ENCODE results near the gene MYO10. TPM values are rescaled to one million over a fixed set of nuclear protein-coding genes. Genes with fewer than 3 reads are reported as not detected.

Gene MYO10
- total and polyA plus RNA-seq, 4 donors = 4.8 to 19.8 (median 11.5) TPM

DNA sequence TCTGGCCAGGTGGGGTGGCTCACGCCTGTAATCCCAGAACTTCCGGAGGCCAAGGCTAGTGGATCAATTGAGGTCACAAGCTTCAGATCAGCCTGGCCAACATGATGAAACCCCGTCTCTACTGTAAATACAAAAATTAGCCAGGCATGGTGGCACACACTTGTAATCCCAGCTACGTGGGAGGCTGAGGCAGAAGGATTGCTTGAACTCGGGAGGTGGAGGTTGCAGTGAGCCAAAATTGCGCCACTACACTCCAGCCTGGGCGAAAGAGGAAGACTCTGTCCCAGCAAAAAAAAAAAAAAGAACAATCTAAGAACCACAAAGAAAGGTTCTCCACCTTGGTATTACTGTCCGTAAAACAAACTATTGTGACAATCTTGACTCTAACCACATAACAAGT lies 9.7 kb downstream of the MYO10 start:
- Histone ChIP-seq H3K36me3 (ENCODE audit: control insufficient read depth in 1 of 2, insufficient read depth in 2 of 2, low read length in 1 of 2) (no peaks in the 10 kb centered on the region), H3K9me3 (ENCODE audit: control insufficient read depth, low read length) (no peaks in the 10 kb centered on the region), H3K27me3 (ENCODE audit: control insufficient read depth in 1 of 2, insufficient read depth in 2 of 2, low read length in 1 of 2) (no peaks in the 10 kb centered on the region), H3K4me3 (ENCODE audit: low read length in 2 of 2) (no peak overlapping the region), H3K4me1 (ENCODE audit: control insufficient read depth in 1 of 2, insufficient read depth in 2 of 2, low read length in 2 of 2) (no peaks in the 10 kb centered on the region), H3K27ac (ENCODE audit: low read depth in 1 of 2, low read length in 2 of 2) (no peak overlapping the region)
- no peak for ATAC-seq (ENCODE audit: low FRiP score)
- 83 to 93% methylated on average over 8 of the region's 8 CpGs for WGBS, 2 donors
- intact Hi-C loops (cut with DNase I) = no loop called here
- DNase-seq = no peak

GRCh38 chr5:16924206-16924605 lies 11.9 kb downstream of the MYO10 start:
- no peak overlapping the region for H3K27ac ChIP-seq (ENCODE audit: low read depth in 1 of 2, low read length in 2 of 2)
- ATAC-seq (ENCODE audit: low FRiP score) (no peak), DNase-seq (no peak)
- H3K36me3 ChIP-seq (ENCODE audit: control insufficient read depth in 1 of 2, insufficient read depth in 2 of 2, low read length in 1 of 2) = no peaks in the 10 kb centered on the region
- 74 to 80% methylated on average over 8 of the region's 8 CpGs for WGBS, 2 donors
- no peaks in the 10 kb centered on the region for H3K9me3 ChIP-seq (ENCODE audit: control insufficient read depth, low read length)
- no peaks in the 10 kb centered on the region for H3K4me1 ChIP-seq (ENCODE audit: control insufficient read depth in 1 of 2, insufficient read depth in 2 of 2, low read length in 2 of 2)
- no peaks in the 10 kb centered on the region for H3K27me3 ChIP-seq (ENCODE audit: control insufficient read depth in 1 of 2, insufficient read depth in 2 of 2, low read length in 1 of 2)
- H3K4me3 ChIP-seq (ENCODE audit: low read length in 2 of 2) = no peak overlapping the region
- intact Hi-C loops (cut with DNase I) = no loop called here

DNA sequence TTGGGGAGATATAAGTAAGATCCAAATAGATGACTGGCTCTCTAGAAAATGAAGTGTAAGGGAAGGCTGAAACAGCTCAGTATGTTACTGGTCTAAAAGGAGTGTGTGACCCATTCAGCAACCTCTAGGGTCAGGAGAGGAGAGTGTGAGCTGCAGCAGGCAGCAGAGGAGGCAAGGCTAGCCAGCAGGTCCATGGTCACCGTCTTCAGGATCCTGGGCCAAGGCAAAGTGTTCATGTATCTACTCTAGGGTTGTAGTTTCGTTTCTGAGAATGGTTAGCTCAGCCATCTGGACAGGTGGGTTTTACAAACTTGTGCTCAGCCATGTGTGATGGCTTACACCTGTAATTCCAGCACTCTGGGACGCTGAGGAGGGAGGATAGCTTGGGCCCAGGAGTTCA lies 13.7 kb downstream of the MYO10 start:
- no peak for ATAC-seq (ENCODE audit: low FRiP score)
- H3K36me3 ChIP-seq (ENCODE audit: control insufficient read depth in 1 of 2, insufficient read depth in 2 of 2, low read length in 1 of 2) = no peaks in the 10 kb centered on the region
- intact Hi-C loops (cut with DNase I) = no loop called here
- no peak overlapping the region for H3K4me3 ChIP-seq (ENCODE audit: low read length in 2 of 2)
- no peaks in the 10 kb centered on the region for H3K9me3 ChIP-seq (ENCODE audit: control insufficient read depth, low read length)
- DNase-seq = no peak
- 85 to 90% methylated on average over 3 of the region's 3 CpGs for WGBS, 2 donors
- H3K27ac ChIP-seq (ENCODE audit: low read depth in 1 of 2, low read length in 2 of 2) = no peak overlapping the region
- no peaks in the 10 kb centered on the region for H3K4me1 ChIP-seq (ENCODE audit: control insufficient read depth in 1 of 2, insufficient read depth in 2 of 2, low read length in 2 of 2)
- H3K27me3 ChIP-seq (ENCODE audit: control insufficient read depth in 1 of 2, insufficient read depth in 2 of 2, low read length in 1 of 2) = no peaks in the 10 kb centered on the region

DNA sequence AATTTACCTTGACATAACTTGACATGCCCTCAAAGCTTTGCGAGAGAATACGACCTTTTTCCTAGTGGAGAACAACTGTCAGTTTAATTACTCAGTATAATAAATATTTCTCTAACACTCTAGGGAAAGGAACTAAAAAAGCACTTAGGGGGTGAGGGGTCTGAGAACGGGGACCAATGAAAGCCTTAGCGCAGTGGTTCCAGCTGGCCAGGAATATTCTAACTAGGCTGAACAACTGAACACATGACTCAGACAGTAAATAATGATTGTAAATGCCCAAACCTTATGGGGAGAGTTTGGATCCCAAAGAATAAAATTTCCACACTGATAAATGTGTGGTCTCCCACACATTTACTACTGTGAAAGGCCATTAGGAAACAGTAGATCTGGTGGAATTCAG lies 14.9 kb downstream of the MYO10 start:
- no peaks in the 10 kb centered on the region for H3K9me3 ChIP-seq (ENCODE audit: control insufficient read depth, low read length)
- WGBS, 2 donors = 67 to 72% methylated on average over 4 of the region's 4 CpGs
- intact Hi-C loops (cut with DNase I) = no loop called here
- H3K4me1 ChIP-seq (ENCODE audit: control insufficient read depth in 1 of 2, insufficient read depth in 2 of 2, low read length in 2 of 2) = no peaks in the 10 kb centered on the region
- H3K27ac ChIP-seq (ENCODE audit: low read depth in 1 of 2, low read length in 2 of 2) = no peak overlapping the region
- H3K27me3 ChIP-seq (ENCODE audit: control insufficient read depth in 1 of 2, insufficient read depth in 2 of 2, low read length in 1 of 2) = no peaks in the 10 kb centered on the region
- H3K4me3 ChIP-seq (ENCODE audit: low read length in 2 of 2) = no peak overlapping the region
- no peaks in the 10 kb centered on the region for H3K36me3 ChIP-seq (ENCODE audit: control insufficient read depth in 1 of 2, insufficient read depth in 2 of 2, low read length in 1 of 2)
- no peak for DNase-seq
- no peak for ATAC-seq (ENCODE audit: low FRiP score)

- WGBS, 2 donors = 95 to 96% methylated on average over 8 of the region's 8 CpGs
- Histone ChIP-seq H3K27me3 (ENCODE audit: control insufficient read depth in 1 of 2, insufficient read depth in 2 of 2, low read length in 1 of 2) (no peaks in the 10 kb centered on the region), H3K4me1 (ENCODE audit: control insufficient read depth in 1 of 2, insufficient read depth in 2 of 2, low read length in 2 of 2) (no peaks in the 10 kb centered on the region), H3K9me3 (ENCODE audit: control insufficient read depth, low read length) (no peaks in the 10 kb centered on the region), H3K36me3 (ENCODE audit: control insufficient read depth in 1 of 2, insufficient read depth in 2 of 2, low read length in 1 of 2) (no peaks in the 10 kb centered on the region), H3K27ac (ENCODE audit: low read depth in 1 of 2, low read length in 2 of 2) (no peak overlapping the region), H3K4me3 (ENCODE audit: low read length in 2 of 2) (no peak overlapping the region)
- ATAC-seq (ENCODE audit: low FRiP score) (no peak), DNase-seq (no peak)
- intact Hi-C loops (cut with DNase I) = no loop called here
These were observed 15.8 kb downstream of the MYO10 start for GRCh38 chr5:16920109-16920816.

DNA sequence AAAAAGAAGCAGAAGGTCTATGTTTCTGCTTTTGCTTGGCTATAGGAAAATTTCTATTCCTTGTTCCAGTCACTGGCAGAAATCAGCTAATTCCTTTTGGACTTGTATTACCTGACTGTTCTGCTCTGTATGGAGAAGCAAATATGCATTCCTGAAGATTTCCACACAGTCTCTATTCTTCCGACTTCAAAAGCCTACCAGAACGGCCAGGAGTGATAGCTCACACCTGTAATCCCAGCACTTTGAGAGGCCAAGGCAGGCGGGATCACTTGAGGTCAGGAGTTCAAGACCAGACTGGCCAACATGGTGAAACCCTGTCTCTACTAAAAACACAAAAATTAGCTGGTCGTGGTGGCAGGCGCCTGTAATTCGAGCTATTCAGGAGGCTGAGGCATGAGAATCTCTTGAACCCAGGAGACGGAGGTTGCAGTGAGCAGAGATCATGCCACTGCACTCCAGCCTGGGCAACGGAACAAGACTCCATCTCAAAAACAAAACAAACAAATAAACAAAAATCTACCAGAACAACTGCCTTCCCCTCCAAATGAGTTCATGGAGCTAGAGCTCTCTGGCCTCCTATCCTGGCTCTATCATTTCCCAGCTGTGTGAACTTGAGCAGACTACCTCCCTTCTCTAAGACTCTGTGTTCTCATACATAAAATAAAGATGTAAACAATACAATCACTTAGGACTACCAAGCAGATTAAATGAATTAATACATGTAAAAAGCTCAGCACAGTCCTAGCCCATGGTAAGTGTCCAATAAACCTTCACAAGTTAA lies 17.0 kb downstream of the MYO10 start:
- intact Hi-C loops (cut with DNase I) = no loop called here
- no peak overlapping the region for H3K27ac ChIP-seq (ENCODE audit: low read depth in 1 of 2, low read length in 2 of 2)
- WGBS, 2 donors = 87 to 91% methylated on average over 8 of the region's 8 CpGs
- no peaks in the 10 kb centered on the region for H3K9me3 ChIP-seq (ENCODE audit: control insufficient read depth, low read length)
- H3K4me3 ChIP-seq (ENCODE audit: low read length in 2 of 2) = no peak overlapping the region
- DNase-seq (no peak), ATAC-seq (ENCODE audit: low FRiP score) (no peak)
- H3K36me3 ChIP-seq (ENCODE audit: control insufficient read depth in 1 of 2, insufficient read depth in 2 of 2, low read length in 1 of 2) = no peaks in the 10 kb centered on the region
- H3K27me3 ChIP-seq (ENCODE audit: control insufficient read depth in 1 of 2, insufficient read depth in 2 of 2, low read length in 1 of 2) = no peaks in the 10 kb centered on the region
- no peaks in the 10 kb centered on the region for H3K4me1 ChIP-seq (ENCODE audit: control insufficient read depth in 1 of 2, insufficient read depth in 2 of 2, low read length in 2 of 2)

DNA sequence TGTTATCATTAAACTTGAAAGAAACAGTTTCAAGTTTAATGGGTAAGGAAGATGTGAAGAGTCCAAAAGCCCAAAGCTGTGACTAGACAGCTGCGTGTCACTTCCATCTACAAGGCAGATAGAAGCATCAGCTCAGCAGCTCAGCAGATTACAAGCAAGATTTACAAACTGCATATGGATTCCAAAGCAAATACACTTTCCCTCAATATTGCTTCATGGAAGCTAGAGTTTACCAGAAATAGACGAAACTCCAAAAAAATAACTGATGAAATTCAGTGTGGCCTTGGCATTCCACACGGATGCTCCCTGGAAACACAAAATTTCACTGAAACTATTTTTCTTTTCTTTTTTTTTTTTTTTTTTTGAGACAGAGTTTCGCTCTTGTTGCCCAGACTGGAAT lies 17.9 kb downstream of the MYO10 start:
- H3K36me3 ChIP-seq (ENCODE audit: control insufficient read depth in 1 of 2, insufficient read depth in 2 of 2, low read length in 1 of 2) = no peaks in the 10 kb centered on the region
- DNase-seq (no peak), ATAC-seq (ENCODE audit: low FRiP score) (no peak)
- no peak overlapping the region for H3K4me3 ChIP-seq (ENCODE audit: low read length in 2 of 2)
- H3K27ac ChIP-seq (ENCODE audit: low read depth in 1 of 2, low read length in 2 of 2) = no peak overlapping the region
- intact Hi-C loops (cut with DNase I) = no loop called here
- H3K9me3 ChIP-seq (ENCODE audit: control insufficient read depth, low read length) = no peaks in the 10 kb centered on the region
- no peaks in the 10 kb centered on the region for H3K27me3 ChIP-seq (ENCODE audit: control insufficient read depth in 1 of 2, insufficient read depth in 2 of 2, low read length in 1 of 2)
- H3K4me1 ChIP-seq (ENCODE audit: control insufficient read depth in 1 of 2, insufficient read depth in 2 of 2, low read length in 2 of 2) = no peaks in the 10 kb centered on the region
- 64 to 79% methylated on average over 4 of the region's 4 CpGs for WGBS, 2 donors

DNA sequence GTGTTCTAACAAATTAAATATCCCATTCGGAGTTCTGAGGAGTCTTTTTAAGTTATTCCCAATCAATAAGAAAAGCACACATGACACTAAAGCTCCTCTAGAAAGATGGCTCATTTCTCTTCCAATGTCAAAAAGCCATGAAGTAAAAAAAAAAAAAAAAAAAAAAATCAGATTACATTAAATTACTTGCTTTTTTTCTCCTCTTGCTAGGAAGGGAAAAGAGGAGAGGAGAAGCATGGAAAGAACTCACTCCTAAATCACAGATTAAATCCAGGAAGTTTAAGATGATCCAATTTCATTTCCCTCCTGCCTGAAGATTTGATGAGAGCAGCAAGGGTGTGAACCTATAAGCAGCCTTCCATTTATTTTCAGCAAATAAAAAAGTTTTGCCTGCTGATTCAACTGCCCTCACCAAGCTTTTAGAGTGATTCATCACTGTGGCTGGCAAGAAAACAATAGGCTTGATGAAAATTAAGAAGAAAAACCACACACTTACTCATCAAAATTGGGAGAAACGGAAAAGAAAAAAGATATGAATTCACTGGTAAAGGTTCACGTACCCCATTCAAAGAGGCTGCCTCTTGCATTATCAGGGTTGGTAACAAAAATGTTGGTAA lies 19.7 kb downstream of the MYO10 start:
- Histone ChIP-seq H3K36me3 (ENCODE audit: control insufficient read depth in 1 of 2, insufficient read depth in 2 of 2, low read length in 1 of 2) (no peaks in the 10 kb centered on the region), H3K27ac (ENCODE audit: low read depth in 1 of 2, low read length in 2 of 2) (no peak overlapping the region), H3K4me1 (ENCODE audit: control insufficient read depth in 1 of 2, insufficient read depth in 2 of 2, low read length in 2 of 2) (no peaks in the 10 kb centered on the region), H3K27me3 (ENCODE audit: control insufficient read depth in 1 of 2, insufficient read depth in 2 of 2, low read length in 1 of 2) (no peaks in the 10 kb centered on the region), H3K4me3 (ENCODE audit: low read length in 2 of 2) (no peak overlapping the region), H3K9me3 (ENCODE audit: control insufficient read depth, low read length) (no peaks in the 10 kb centered on the region)
- ATAC-seq (ENCODE audit: low FRiP score) (no peak), DNase-seq (no peak)
- intact Hi-C loops (cut with DNase I) = no loop called here
- WGBS, 2 donors = 72 to 73% methylated on average over 3 of the region's 3 CpGs

GRCh38 chr5:16914584-16914983 lies 21.5 kb downstream of the MYO10 start:
- WGBS, 2 donors = 77 to 83% methylated on average over 6 of the region's 6 CpGs
- Histone ChIP-seq H3K4me3 (ENCODE audit: low read length in 2 of 2) (no peak overlapping the region), H3K27me3 (ENCODE audit: control insufficient read depth in 1 of 2, insufficient read depth in 2 of 2, low read length in 1 of 2) (no peaks in the 10 kb centered on the region), H3K4me1 (ENCODE audit: control insufficient read depth in 1 of 2, insufficient read depth in 2 of 2, low read length in 2 of 2) (no peaks in the 10 kb centered on the region), H3K36me3 (ENCODE audit: control insufficient read depth in 1 of 2, insufficient read depth in 2 of 2, low read length in 1 of 2) (no peaks in the 10 kb centered on the region), H3K27ac (ENCODE audit: low read depth in 1 of 2, low read length in 2 of 2) (no peak overlapping the region), H3K9me3 (ENCODE audit: control insufficient read depth, low read length) (no peaks in the 10 kb centered on the region)
- ATAC-seq (ENCODE audit: low FRiP score) (no peak), DNase-seq (no peak)
- intact Hi-C loops (cut with DNase I) = no loop called here

Data from aorta (tissue), 5 donors.